ENCODE results near the gene DCDC2C.
"Not testable (repeated sequence)": the region's sequence is repeated elsewhere in the genome, so short reads cannot be mapped to it uniquely, and the experiment has no call there.

DCDC2C gene

DNA sequence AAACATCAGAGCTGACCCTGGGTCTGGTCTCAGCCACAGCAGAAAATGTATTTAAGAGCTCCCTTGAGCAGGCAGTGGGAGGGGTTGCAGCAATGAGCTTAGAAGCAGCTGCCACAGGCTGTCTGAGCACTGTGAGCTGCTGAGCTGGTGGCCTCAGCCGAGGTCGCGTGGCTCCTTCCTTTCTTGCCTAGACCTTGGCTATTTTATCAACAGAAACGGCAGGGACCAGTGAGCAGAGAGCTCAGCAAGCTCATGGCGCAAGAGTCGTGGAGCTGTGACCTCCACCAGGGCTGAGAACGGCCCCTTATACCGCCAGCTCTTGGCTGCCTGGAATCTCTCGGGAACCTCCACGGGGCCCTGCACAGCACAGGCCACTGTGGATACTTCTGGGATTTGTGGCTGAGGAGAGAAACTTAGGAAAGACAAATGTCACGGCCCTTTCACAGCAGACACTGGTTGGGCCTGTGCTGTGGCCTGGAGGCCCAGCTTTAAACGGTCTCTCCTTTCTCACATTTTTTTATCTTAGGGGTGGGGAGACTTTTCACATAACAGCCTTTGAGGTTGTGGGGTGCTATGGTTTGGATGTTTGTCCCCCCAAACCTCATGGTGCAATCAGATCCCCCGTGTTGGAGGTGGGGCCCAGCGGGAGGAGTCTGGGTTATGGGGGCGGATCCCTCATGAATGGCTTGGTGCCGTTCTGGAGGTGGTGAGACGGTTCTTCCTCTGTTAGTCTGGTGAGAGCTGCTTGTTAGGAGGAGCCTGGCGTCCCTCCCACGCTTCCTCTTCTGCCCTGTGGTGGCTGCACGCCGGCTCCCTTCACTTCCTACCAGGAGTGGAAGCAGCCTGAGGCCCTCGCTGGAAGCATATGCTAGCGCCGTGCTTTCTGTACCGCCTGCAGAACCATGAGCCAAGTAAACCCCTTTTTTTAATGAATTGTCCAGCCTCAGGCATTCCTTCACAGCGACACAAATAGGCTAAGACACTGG, 43.6 kb upstream of the DCDC2C start:
- no peak overlapping the region for H3K4me3 ChIP-seq (ENCODE audit: low read depth, low read length)
- DNase-seq (ENCODE audit: low read depth, low spot score), result no peak
- TF ChIP-seq CTCF (IDR thresholded peaks at IDR 0.05; ENCODE audit: low read depth, low read length), result no peak
- in situ Hi-C loops (cut with HindIII; ENCODE audit: low sequenced_read_pairs), result no loop called here

GRCh38 chr2:3660640-3661039, 42.7 kb upstream of the DCDC2C start:
- H3K4me3 ChIP-seq (ENCODE audit: low read depth, low read length); in situ Hi-C loops (cut with HindIII; ENCODE audit: low sequenced_read_pairs); DNase-seq (ENCODE audit: low read depth, low spot score): not testable (repeated sequence)

DNA sequence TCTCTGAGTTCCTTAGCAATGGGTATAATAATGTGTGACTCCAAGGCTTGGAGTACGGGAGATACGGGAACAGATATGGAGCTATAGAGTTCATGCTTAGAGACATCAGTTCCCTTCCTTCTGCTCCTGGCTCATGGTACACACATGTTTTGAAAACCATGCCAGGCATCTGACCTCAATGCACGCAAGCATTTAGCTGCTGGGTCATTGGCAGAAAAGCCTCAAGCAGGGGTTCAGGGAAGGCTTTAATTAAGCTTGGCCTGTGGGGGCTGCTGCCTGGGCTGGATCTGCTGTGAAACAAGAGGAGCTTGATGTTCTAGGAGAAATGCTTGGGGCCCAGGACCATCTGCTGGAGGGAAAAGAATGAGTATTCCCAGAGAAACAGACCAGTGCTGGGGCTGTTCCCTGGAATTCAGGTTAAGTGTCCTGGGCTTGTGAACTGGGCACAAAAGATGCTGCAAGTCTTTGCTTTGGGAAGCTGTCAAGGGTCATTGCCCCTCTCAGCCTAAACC, 42.2 kb upstream of the DCDC2C start:
- no peak for TF ChIP-seq CTCF (IDR thresholded peaks at IDR 0.05; ENCODE audit: low read depth, low read length)
- in situ Hi-C loops (cut with HindIII; ENCODE audit: low sequenced_read_pairs), result no loop called here
- no peak overlapping the region for H3K4me3 ChIP-seq (ENCODE audit: low read depth, low read length)
- no peak for DNase-seq (ENCODE audit: low read depth, low spot score)

GRCh38 chr2:3662239-3662638, 41.1 kb upstream of the DCDC2C start:
- in situ Hi-C loops (cut with HindIII; ENCODE audit: low sequenced_read_pairs), result no loop called here
- TF ChIP-seq CTCF (IDR thresholded peaks at IDR 0.05; ENCODE audit: low read depth, low read length), result no peak
- DNase-seq (ENCODE audit: low read depth, low spot score), result no peak
- no peak overlapping the region for H3K4me3 ChIP-seq (ENCODE audit: low read depth, low read length)

DNA sequence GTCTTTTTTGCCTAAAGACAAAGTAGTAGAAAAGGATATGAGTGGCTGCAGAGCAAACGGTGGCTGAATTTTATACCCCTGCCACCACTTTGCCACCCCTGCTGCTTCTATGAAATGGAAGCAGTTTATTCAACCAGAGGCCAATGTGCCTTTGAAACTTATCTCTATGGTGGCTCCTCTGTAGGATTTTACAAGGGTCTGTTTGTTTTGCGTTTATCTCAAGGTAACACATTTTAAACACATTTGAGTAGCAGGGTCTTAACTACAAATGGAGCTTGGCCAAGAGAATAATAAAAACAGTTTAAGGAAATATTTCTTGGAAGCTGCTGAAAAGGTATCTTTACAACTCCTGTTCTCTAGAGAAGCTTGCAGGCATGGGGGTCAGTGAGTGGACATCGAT, 39.3 kb upstream of the DCDC2C start:
- DNase-seq (ENCODE audit: low read depth, low spot score), result no peak
- no peak for TF ChIP-seq CTCF (IDR thresholded peaks at IDR 0.05; ENCODE audit: low read depth, low read length)
- in situ Hi-C loops (cut with HindIII; ENCODE audit: low sequenced_read_pairs), result no loop called here
- no peak overlapping the region for H3K4me3 ChIP-seq (ENCODE audit: low read depth, low read length)

DNA sequence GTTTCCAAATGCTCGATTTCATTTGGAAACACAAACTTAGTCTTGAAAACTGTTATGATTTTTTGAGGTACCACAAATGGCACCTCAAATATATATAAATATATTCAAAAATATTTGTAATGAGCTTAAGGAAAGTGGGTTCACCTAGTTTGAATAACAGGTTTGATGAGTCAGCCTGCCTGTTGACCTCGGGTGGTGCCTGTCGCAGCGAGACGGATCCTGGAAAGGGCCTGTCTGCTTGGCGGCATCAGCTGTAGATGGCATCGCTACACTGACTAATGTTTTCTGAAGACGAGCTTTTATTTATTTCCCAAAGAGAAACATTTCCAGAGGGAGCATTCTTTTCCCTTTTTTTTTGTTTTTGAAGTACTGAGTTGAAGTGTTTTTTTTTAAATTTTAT, 38.5 kb upstream of the DCDC2C start:
- DNase-seq (ENCODE audit: low read depth, low spot score), result no peak
- no peak for TF ChIP-seq CTCF (IDR thresholded peaks at IDR 0.05; ENCODE audit: low read depth, low read length)
- no peak overlapping the region for H3K4me3 ChIP-seq (ENCODE audit: low read depth, low read length)
- in situ Hi-C loops (cut with HindIII; ENCODE audit: low sequenced_read_pairs), result no loop called here

Data from astrocyte of the spinal cord (primary cell).